HEK293 (cell line): Measurements from ENCODE around the gene ZNF684.

ENCODE experiments used
- BCL11A ChIP-seq: fragments of 450-650 bp; formaldehyde crosslinking; IDR thresholded peaks from 2 replicates; pipeline ENCODE4 v1.5.1; 2016; ENCODE audit warnings: low read depth, missing biosample characterization, missing genetic modification characterization
- KLF16 ChIP-seq: fragments of 450-650 bp; formaldehyde crosslinking; IDR thresholded peaks from 2 replicates; pipeline ENCODE4 v1.5.1; 2017; ENCODE audit warnings: missing biosample characterization, missing genetic modification characterization
- SETDB1 ChIP-seq: IDR thresholded peaks from one replicate; pipeline ENCODE4 v1.6.1; 2017; ENCODE audit warnings: mild to moderate bottlenecking, low read length, moderate library complexity, mixed read lengths; ENCODE audit not compliant: insufficient read length
- TRIM28 ChIP-seq: IDR thresholded peaks from 2 replicates; pipeline ENCODE4 v1.6.1; 2011; ENCODE audit warnings: low read length, control low read depth, borderline replicate concordance
- ZBTB20 ChIP-seq: fragments of 450-650 bp; formaldehyde crosslinking; IDR thresholded peaks from 2 replicates; pipeline ENCODE4 v1.5.1; 2016; ENCODE audit warnings: missing biosample characterization, missing genetic modification characterization
- ZBTB21 ChIP-seq: fragments of 450-650 bp; formaldehyde crosslinking; IDR thresholded peaks from 2 replicates; pipeline ENCODE4 v1.5.1; 2017; ENCODE audit warnings: missing biosample characterization, missing genetic modification characterization
- ZFP69B ChIP-seq: fragments of 450-650 bp; formaldehyde crosslinking; IDR thresholded peaks from 2 replicates; pipeline ENCODE4 v1.5.1; 2016; ENCODE audit warnings: missing biosample characterization, missing genetic modification characterization
- ZNF121 ChIP-seq: fragments of 450-650 bp; formaldehyde crosslinking; IDR thresholded peaks from 2 replicates; pipeline ENCODE4 v1.5.1; 2016; ENCODE audit warnings: missing biosample characterization, missing genetic modification characterization
- ZNF16 ChIP-seq: fragments of 450-650 bp; formaldehyde crosslinking; IDR thresholded peaks from 2 replicates; pipeline ENCODE4 v1.5.1; 2016; ENCODE audit warnings: low read depth, missing biosample characterization, missing genetic modification characterization
- ZNF174 ChIP-seq: fragments of 450-650 bp; formaldehyde crosslinking; IDR thresholded peaks from 2 replicates; pipeline ENCODE4 v1.5.0; 2017; ENCODE audit warnings: missing biosample characterization, mild to moderate bottlenecking, missing genetic modification characterization
- ZNF266 ChIP-seq: fragments of 450-650 bp; formaldehyde crosslinking; IDR thresholded peaks from 2 replicates; pipeline ENCODE4 v1.5.1; 2016; ENCODE audit warnings: missing biosample characterization, missing genetic modification characterization, low read depth
- ZNF274 ChIP-seq, 2 experiments: fragments of 200-500 bp in 1 of 2; fragments of 450-650 bp in 1 of 2; sonication (Bioruptor generic) in 1 of 2; formaldehyde crosslinking in 1 of 2; IDR thresholded peaks; 2 replicates each; pipeline versions ENCODE4 v1.5.1 to v1.6.1; 2014 to 2016; ENCODE audit warnings: borderline replicate concordance in 1 of 2, inconsistent platforms in 1 of 2, low read length in 1 of 2, missing biosample characterization in 1 of 2, missing genetic modification characterization in 1 of 2
- ZNF302 ChIP-seq: fragments of 450-650 bp; formaldehyde crosslinking; IDR thresholded peaks from 2 replicates; pipeline ENCODE4 v1.5.1; 2016; ENCODE audit warnings: missing biosample characterization, missing genetic modification characterization, low read depth
- ZNF311 ChIP-seq: fragments of 450-650 bp; formaldehyde crosslinking; IDR thresholded peaks from 2 replicates; pipeline ENCODE4 v1.5.1; 2017; ENCODE audit warnings: missing biosample characterization, missing genetic modification characterization, borderline replicate concordance
- ZNF341 ChIP-seq: fragments of 450-650 bp; formaldehyde crosslinking; IDR thresholded peaks from 2 replicates; pipeline ENCODE4; 2016; ENCODE audit warnings: low read depth, missing biosample characterization, missing genetic modification characterization
- ZNF366 ChIP-seq: fragments of 450-650 bp; formaldehyde crosslinking; conservative IDR thresholded peaks from 2 replicates; pipeline ENCODE4 v1.5.1; 2016; ENCODE audit warnings: missing biosample characterization, missing genetic modification characterization
- ZNF423 ChIP-seq: fragments of 450-650 bp; formaldehyde crosslinking; IDR thresholded peaks from 2 replicates; pipeline ENCODE4 v1.5.1; 2016; ENCODE audit warnings: missing biosample characterization, missing genetic modification characterization
- ZNF610 ChIP-seq: fragments of 450-650 bp; formaldehyde crosslinking; IDR thresholded peaks from 2 replicates; pipeline ENCODE4 v1.5.1; 2016; ENCODE audit warnings: missing biosample characterization, missing genetic modification characterization, borderline replicate concordance
- ZNF670 ChIP-seq: fragments of 450-650 bp; formaldehyde crosslinking; IDR thresholded peaks from 2 replicates; pipeline ENCODE4 v1.5.1; 2016; ENCODE audit warnings: missing biosample characterization, missing genetic modification characterization, low read depth
- ZNF843 ChIP-seq: fragments of 450-650 bp; formaldehyde crosslinking; IDR thresholded peaks from 2 replicates; pipeline ENCODE4 v1.5.1; 2016; ENCODE audit warnings: missing biosample characterization, missing genetic modification characterization
- ZSCAN30 ChIP-seq: fragments of 450-650 bp; IDR thresholded peaks from 2 replicates; pipeline ENCODE4 v1.5.1; 2018; ENCODE audit warnings: missing biosample characterization, mild to moderate bottlenecking, missing genetic modification characterization, moderate library complexity
- TF ChIP-seq, protein P1 (sequence below): fragments of 450-650 bp; formaldehyde crosslinking; IDR thresholded peaks from 2 replicates; pipeline ENCODE4 v1.5.1; 2016; ENCODE audit warnings: missing biosample characterization, missing genetic modification characterization
- TF ChIP-seq, protein P2 (sequence below): fragments of 450-650 bp; formaldehyde crosslinking; IDR thresholded peaks from 2 replicates; pipeline ENCODE4 v1.5.1; 2016; ENCODE audit warnings: missing biosample characterization, missing genetic modification characterization
- TF ChIP-seq, protein P3 (sequence below): fragments of 450-650 bp; formaldehyde crosslinking; IDR thresholded peaks from 2 replicates; pipeline ENCODE4 v1.5.1; 2016; ENCODE audit warnings: missing biosample characterization, missing genetic modification characterization
- TF ChIP-seq, protein P4 (sequence below): fragments of 450-650 bp; formaldehyde crosslinking; IDR thresholded peaks from 2 replicates; pipeline ENCODE4 v1.5.0; 2017; ENCODE audit warnings: missing biosample characterization, missing genetic modification characterization, borderline replicate concordance
- TF ChIP-seq, protein P5 (sequence below): fragments of 450-650 bp; formaldehyde crosslinking; IDR thresholded peaks from 2 replicates; pipeline ENCODE4 v1.5.1; 2017; ENCODE audit warnings: missing biosample characterization, missing genetic modification characterization
- TF ChIP-seq, protein P6 (sequence below): fragments of 450-650 bp; formaldehyde crosslinking; IDR thresholded peaks from 2 replicates; pipeline ENCODE4 v1.5.1; 2017; ENCODE audit warnings: missing biosample characterization, mild to moderate bottlenecking, missing genetic modification characterization, moderate library complexity

ZNF684 gene

DNA sequence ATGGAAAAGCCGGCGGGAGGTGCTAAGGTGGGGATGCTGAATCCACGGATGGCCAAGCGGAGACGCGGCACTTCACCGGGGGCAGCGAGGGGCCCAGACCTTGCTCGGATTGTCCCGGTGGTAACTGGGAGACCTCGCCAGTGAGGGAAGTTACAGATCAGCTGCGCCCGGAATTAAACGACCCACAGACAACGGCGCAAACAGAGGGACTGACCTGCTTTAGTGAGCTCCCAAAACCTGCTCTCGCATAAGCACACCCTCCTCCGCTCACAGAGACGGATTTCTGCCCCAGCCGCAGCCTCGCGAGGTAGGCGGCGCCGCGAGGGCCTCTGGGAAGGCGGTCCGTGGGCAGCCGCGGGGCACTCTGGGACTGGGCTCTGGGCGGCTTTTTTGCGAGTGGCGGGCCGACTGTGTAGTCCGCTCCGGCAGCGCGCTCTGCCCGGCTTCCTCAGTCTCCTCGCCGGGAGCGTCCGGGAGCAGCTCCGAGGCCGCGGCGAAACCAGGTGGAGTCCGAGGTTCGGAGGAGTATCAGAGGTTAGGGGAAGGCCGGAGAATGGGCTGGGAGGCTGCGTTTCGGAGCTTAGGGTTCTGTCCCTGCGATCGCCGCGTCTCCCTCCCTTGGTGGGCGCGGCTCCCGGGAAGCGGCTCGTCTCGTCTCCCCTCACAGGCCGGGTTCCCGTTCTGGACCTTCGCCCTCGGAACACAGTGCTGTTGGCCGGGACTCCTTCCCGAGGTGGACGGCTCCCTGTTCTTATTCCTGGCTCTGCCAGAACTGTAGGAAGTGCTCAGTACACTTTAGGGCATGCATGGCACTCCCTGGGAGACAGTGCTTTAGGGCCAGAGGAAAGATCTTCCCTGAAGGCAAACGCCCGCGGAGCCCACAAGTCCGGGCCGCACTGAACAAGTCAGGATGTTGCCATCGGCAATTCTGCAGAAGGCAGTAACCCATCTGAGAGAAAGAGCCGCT, 22.8 kb upstream of the ZNF684 start, which contains the start of gene EXO5 (continued):
- TF ChIP-seq, protein P1, sequence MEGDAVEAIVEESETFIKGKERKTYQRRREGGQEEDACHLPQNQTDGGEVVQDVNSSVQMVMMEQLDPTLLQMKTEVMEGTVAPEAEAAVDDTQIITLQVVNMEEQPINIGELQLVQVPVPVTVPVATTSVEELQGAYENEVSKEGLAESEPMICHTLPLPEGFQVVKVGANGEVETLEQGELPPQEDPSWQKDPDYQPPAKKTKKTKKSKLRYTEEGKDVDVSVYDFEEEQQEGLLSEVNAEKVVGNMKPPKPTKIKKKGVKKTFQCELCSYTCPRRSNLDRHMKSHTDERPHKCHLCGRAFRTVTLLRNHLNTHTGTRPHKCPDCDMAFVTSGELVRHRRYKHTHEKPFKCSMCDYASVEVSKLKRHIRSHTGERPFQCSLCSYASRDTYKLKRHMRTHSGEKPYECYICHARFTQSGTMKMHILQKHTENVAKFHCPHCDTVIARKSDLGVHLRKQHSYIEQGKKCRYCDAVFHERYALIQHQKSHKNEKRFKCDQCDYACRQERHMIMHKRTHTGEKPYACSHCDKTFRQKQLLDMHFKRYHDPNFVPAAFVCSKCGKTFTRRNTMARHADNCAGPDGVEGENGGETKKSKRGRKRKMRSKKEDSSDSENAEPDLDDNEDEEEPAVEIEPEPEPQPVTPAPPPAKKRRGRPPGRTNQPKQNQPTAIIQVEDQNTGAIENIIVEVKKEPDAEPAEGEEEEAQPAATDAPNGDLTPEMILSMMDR (tag by site-specific recombination): 0 out of 2 replicates have a peak, but pooled peaks have one; percentile 18
- TF ChIP-seq, protein P2, sequence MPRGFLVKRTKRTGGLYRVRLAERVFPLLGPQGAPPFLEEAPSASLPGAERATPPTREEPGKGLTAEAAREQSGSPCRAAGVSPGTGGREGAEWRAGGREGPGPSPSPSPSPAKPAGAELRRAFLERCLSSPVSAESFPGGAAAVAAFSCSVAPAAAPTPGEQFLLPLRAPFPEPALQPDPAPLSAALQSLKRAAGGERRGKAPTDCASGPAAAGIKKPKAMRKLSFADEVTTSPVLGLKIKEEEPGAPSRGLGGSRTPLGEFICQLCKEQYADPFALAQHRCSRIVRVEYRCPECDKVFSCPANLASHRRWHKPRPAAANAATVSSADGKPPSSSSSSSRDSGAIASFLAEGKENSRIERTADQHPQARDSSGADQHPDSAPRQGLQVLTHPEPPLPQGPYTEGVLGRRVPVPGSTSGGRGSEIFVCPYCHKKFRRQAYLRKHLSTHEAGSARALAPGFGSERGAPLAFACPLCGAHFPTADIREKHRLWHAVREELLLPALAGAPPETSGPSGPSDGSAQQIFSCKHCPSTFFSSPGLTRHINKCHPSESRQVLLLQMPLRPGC (tag by site-specific recombination): 0 out of 2 replicates have a peak, but pooled peaks have one; percentile 43
- TF ChIP-seq ZNF274 (IDR thresholded peaks at IDR 0.05; ENCODE audit: low read length) (no peak), ZNF274 (tag by site-specific recombination; IDR thresholded peaks at IDR 0.05; ENCODE audit: borderline replicate concordance) (no peak), ZNF16 (tag by site-specific recombination) (no peak), ZNF366 (no peak), ZBTB21 (tag by site-specific recombination) (no peak), ZNF121 (tag by site-specific recombination) (no peak; the same call in 1 of the 2 replicates), ZNF311 (no peak), ZNF423 (no peak), ZNF670 (no peak), ZSCAN30 (tag by site-specific recombination) (peak; percentile 79), ZNF266 (tag by site-specific recombination) (no peak), BCL11A (tag by site-specific recombination) (no peak), ZNF341 (tag by site-specific recombination) (peak; percentile 91), ZNF843 (tag by site-specific recombination) (no peak; the same call in 1 of the 2 replicates), ZNF174 (tag by site-specific recombination) (no peak), SETDB1 (peak; percentile 92), ZNF610 (peak; percentile 88; the same call in 1 of the 2 replicates), TRIM28 (0 out of 2 replicates have a peak, but pooled peaks have one; percentile 27), KLF16 (tag by site-specific recombination) (peak; percentile 80; the same call in 1 of the 2 replicates), ZFP69B (peak; percentile 59), ZNF302 (no peak), ZBTB20 (peak; percentile 63; the same call in 1 of the 2 replicates)
- TF ChIP-seq, protein P3, sequence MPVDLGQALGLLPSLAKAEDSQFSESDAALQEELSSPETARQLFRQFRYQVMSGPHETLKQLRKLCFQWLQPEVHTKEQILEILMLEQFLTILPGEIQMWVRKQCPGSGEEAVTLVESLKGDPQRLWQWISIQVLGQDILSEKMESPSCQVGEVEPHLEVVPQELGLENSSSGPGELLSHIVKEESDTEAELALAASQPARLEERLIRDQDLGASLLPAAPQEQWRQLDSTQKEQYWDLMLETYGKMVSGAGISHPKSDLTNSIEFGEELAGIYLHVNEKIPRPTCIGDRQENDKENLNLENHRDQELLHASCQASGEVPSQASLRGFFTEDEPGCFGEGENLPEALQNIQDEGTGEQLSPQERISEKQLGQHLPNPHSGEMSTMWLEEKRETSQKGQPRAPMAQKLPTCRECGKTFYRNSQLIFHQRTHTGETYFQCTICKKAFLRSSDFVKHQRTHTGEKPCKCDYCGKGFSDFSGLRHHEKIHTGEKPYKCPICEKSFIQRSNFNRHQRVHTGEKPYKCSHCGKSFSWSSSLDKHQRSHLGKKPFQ (tag by site-specific recombination): no peak
- TF ChIP-seq, protein P4, sequence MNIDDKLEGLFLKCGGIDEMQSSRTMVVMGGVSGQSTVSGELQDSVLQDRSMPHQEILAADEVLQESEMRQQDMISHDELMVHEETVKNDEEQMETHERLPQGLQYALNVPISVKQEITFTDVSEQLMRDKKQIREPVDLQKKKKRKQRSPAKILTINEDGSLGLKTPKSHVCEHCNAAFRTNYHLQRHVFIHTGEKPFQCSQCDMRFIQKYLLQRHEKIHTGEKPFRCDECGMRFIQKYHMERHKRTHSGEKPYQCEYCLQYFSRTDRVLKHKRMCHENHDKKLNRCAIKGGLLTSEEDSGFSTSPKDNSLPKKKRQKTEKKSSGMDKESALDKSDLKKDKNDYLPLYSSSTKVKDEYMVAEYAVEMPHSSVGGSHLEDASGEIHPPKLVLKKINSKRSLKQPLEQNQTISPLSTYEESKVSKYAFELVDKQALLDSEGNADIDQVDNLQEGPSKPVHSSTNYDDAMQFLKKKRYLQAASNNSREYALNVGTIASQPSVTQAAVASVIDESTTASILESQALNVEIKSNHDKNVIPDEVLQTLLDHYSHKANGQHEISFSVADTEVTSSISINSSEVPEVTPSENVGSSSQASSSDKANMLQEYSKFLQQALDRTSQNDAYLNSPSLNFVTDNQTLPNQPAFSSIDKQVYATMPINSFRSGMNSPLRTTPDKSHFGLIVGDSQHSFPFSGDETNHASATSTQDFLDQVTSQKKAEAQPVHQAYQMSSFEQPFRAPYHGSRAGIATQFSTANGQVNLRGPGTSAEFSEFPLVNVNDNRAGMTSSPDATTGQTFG (tag by site-specific recombination): no peak
- TF ChIP-seq, protein P5, sequence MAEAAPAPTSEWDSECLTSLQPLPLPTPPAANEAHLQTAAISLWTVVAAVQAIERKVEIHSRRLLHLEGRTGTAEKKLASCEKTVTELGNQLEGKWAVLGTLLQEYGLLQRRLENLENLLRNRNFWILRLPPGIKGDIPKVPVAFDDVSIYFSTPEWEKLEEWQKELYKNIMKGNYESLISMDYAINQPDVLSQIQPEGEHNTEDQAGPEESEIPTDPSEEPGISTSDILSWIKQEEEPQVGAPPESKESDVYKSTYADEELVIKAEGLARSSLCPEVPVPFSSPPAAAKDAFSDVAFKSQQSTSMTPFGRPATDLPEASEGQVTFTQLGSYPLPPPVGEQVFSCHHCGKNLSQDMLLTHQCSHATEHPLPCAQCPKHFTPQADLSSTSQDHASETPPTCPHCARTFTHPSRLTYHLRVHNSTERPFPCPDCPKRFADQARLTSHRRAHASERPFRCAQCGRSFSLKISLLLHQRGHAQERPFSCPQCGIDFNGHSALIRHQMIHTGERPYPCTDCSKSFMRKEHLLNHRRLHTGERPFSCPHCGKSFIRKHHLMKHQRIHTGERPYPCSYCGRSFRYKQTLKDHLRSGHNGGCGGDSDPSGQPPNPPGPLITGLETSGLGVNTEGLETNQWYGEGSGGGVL (tag by site-specific recombination): no peak
- TF ChIP-seq, protein P6, sequence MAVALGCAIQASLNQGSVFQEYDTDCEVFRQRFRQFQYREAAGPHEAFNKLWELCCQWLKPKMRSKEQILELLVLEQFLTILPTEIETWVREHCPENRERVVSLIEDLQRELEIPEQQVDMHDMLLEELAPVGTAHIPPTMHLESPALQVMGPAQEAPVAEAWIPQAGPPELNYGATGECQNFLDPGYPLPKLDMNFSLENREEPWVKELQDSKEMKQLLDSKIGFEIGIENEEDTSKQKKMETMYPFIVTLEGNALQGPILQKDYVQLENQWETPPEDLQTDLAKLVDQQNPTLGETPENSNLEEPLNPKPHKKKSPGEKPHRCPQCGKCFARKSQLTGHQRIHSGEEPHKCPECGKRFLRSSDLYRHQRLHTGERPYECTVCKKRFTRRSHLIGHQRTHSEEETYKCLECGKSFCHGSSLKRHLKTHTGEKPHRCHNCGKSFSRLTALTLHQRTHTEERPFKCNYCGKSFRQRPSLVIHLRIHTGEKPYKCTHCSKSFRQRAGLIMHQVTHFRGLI (tag by site-specific recombination): peak; percentile 23; the same call in 1 of the 2 replicates
